SK-N-MC (cell line): ENCODE results near the gene NR2F2.

Source experiments
- EZH2 ChIP-seq: fragments of 200-600 bp; sonication (generic); IDR thresholded peaks from one replicate; pipeline ENCODE4 v1.6.1; 2017; ENCODE audit warnings: antibody characterized with exemption
- FOXP2 ChIP-seq: optimal IDR thresholded peaks from 2 replicates; pipeline ENCODE3; 2011; ENCODE audit warnings: mild to moderate bottlenecking, moderate library complexity; ENCODE audit not compliant: insufficient read depth; ENCODE audit errors: extremely low read length, control extremely low read depth
- POLR2AphosphoS5 ChIP-seq: IDR thresholded peaks from 2 replicates; pipeline ENCODE4 v1.6.1; 2012; ENCODE audit warnings: mild to moderate bottlenecking, low read depth, low read length, borderline replicate concordance

DNA sequence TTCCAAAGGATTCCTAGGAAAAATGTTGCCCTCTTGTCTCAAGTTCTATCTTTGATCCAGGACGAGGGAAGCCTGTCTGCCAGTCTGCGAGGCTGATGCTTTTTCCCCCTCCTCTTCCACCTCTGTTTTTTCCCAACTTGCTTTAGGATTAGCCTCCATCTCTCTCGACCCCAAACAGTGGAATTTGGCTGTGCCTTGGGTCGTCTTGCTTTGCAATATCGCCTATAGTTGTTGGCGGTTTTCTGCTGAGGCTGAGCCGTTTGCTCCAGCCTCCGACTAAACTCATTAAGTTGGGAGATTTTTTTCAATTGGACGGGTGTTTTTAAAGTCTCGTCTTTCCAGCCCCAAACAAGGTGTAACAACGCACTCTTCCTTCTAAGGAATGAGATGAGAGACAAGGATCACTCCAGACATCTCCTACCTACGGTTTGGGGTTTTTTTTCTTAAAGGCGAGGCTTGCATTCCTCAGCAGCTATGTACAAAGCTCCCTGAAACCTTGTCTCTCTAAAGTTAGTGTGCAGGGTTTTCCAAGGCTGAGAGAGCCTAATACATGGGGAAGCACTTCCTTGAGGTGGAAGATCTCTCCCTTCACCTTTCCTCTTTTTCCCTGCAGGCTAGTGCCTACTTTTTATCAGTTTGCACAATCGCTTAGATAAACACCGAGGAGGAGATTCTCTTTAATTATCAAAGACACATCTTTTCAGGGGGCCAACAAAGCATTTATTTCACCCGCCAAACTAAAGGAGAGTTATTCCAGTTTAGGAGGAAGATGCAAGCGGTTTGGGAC is 4.8 kb upstream of the NR2F2 start:
- TF ChIP-seq EZH2 (no peak), POLR2AphosphoS5 (no peak), FOXP2 (no peak)
